Measurements from ENCODE around the gene AFAP1.

Gene AFAP1

DNA sequence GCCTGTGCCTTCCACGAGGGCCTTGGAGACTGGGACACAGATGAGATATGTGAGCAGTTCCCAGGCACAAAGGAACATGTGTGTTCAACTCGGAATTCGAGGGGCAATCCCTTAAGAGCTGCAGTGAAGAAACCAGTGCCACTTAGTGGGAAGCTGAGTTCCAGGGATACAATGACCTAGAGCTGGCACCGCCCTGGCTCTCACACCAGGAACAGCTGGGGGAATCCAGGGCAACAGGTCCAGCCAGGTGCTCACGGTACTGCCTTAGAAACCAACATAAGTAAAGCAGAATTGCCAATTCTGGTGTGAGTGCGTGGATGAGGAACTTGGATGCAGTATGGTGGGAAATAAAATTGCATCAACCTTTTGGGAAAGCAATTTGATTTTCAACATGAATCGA lies 122.9 kb downstream of the AFAP1 start:
- H3K9me3 ChIP-seq (ENCODE audit: insufficient read depth, low read length), result no peaks in the 10 kb centered on the region
- no peaks in the 10 kb centered on the region for H3K27me3 ChIP-seq (ENCODE audit: insufficient read depth, insufficient read length)
- TF ChIP-seq YY1 (IDR thresholded peaks at IDR 0.05; ENCODE audit: insufficient read depth, insufficient read length) (no peak), SUZ12 (IDR thresholded peaks at IDR 0.05; ENCODE audit: extremely low read depth, insufficient read depth, insufficient read length) (no peak), ZNF274 (IDR thresholded peaks at IDR 0.05; ENCODE audit: low read depth, low read length) (no peak)
- peaks cover 75% of the 10 kb centered on the region for H3K36me3 ChIP-seq (ENCODE audit: insufficient read depth, insufficient read length, low read length)
- peaks cover 6% of the 10 kb centered on the region for H3K4me1 ChIP-seq (ENCODE audit: insufficient read depth, insufficient read length)
- no peak overlapping the region for H3K4me3 ChIP-seq (ENCODE audit: insufficient read length, low read depth)
- DNase-seq (ENCODE audit: low read depth, low spot score), result no peak
- H3K9ac ChIP-seq (ENCODE audit: insufficient read length, low read depth), result no peak overlapping the region

DNA sequence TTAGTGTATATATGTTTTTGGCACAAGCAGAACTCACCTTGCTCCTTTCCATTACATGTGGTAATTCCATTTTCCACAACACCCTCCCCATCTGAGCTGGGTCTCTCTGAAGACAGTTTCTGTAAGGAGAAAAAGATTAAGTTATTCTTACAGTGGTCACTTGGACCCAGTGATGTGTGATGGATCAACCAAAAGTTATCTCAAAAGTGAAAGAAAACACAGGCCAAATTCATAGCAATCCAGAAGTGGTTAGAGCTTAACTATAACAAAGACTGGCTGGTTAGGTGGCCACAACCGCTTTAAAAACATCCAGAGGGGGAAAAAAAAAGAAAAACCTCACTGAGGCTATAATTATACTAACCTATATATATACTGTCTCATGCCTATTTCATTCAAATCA lies 123.7 kb downstream of the AFAP1 start:
- no peaks in the 10 kb centered on the region for H3K27me3 ChIP-seq (ENCODE audit: insufficient read depth, insufficient read length)
- H3K4me3 ChIP-seq (ENCODE audit: insufficient read length, low read depth), result no peak overlapping the region
- no peak for DNase-seq (ENCODE audit: low read depth, low spot score)
- peaks cover 6% of the 10 kb centered on the region for H3K4me1 ChIP-seq (ENCODE audit: insufficient read depth, insufficient read length)
- H3K36me3 ChIP-seq (ENCODE audit: insufficient read depth, insufficient read length, low read length), result peaks cover 81% of the 10 kb centered on the region
- TF ChIP-seq YY1 (IDR thresholded peaks at IDR 0.05; ENCODE audit: insufficient read depth, insufficient read length) (no peak), SUZ12 (IDR thresholded peaks at IDR 0.05; ENCODE audit: extremely low read depth, insufficient read depth, insufficient read length) (no peak)
- H3K9me3 ChIP-seq (ENCODE audit: insufficient read depth, low read length), result no peaks in the 10 kb centered on the region
- no peak overlapping the region for H3K9ac ChIP-seq (ENCODE audit: insufficient read length, low read depth)

DNA sequence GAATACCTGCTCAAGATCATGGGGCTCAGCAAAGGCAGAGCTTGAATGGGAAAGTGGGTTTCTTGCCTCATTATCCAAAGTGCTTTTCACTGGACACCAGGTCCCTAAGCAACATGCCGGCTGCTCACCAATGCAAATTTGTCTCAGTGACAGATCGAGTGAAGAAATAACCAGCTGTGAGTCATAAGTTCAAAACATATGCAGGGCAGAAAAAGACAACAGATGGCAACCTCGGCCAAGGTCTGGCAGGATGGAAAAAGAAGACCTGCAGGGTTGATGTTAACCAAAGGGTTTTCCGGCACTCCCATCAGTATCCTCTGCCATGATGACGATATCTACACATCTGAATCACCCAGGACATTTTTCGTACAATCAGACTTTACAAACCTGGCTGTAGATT lies 124.1 kb downstream of the AFAP1 start:
- TF ChIP-seq ZNF274 (IDR thresholded peaks at IDR 0.05; ENCODE audit: low read depth, low read length) (no peak), YY1 (IDR thresholded peaks at IDR 0.05; ENCODE audit: insufficient read depth, insufficient read length) (no peak), SUZ12 (IDR thresholded peaks at IDR 0.05; ENCODE audit: extremely low read depth, insufficient read depth, insufficient read length) (no peak)
- peaks cover 84% of the 10 kb centered on the region for H3K36me3 ChIP-seq (ENCODE audit: insufficient read depth, insufficient read length, low read length)
- no peaks in the 10 kb centered on the region for H3K9me3 ChIP-seq (ENCODE audit: insufficient read depth, low read length)
- no peak for DNase-seq (ENCODE audit: low read depth, low spot score)
- H3K4me1 ChIP-seq (ENCODE audit: insufficient read depth, insufficient read length), result peaks cover 6% of the 10 kb centered on the region
- H3K27me3 ChIP-seq (ENCODE audit: insufficient read depth, insufficient read length), result no peaks in the 10 kb centered on the region
- no peak overlapping the region for H3K4me3 ChIP-seq (ENCODE audit: insufficient read length, low read depth)
- no peak overlapping the region for H3K9ac ChIP-seq (ENCODE audit: insufficient read length, low read depth)

DNA sequence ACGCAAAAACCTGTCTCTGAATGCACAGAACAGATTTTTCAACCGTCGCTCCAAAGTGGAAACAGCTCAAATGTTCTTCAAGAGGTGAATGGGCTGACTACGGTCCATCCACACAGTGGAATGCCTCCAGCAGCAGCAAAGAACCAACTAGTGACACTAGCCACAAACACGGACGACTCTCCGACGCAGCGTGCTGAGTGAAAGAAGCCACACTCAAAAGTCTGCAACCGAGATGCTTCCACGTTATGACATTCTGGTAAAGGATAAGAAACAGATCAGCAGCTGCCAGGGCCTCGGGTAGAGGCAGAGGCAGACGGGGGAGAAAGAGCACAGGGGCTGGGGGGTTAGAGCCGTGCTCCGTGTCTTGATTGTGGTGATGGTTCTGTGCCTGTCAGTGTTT lies 125.2 kb downstream of the AFAP1 start:
- Histone ChIP-seq H3K36me3 (ENCODE audit: insufficient read depth, insufficient read length, low read length) (peaks cover 86% of the 10 kb centered on the region), H3K27me3 (ENCODE audit: insufficient read depth, insufficient read length) (no peaks in the 10 kb centered on the region), H3K9me3 (ENCODE audit: insufficient read depth, low read length) (no peaks in the 10 kb centered on the region), H3K4me3 (ENCODE audit: insufficient read length, low read depth) (no peak overlapping the region), H3K9ac (ENCODE audit: insufficient read length, low read depth) (no peak overlapping the region), H3K4me1 (ENCODE audit: insufficient read depth, insufficient read length) (peaks cover 2% of the 10 kb centered on the region)
- TF ChIP-seq YY1 (IDR thresholded peaks at IDR 0.05; ENCODE audit: insufficient read depth, insufficient read length), result no peak
- no peak for TF ChIP-seq SUZ12 (IDR thresholded peaks at IDR 0.05; ENCODE audit: extremely low read depth, insufficient read depth, insufficient read length)
- no peak for DNase-seq (ENCODE audit: low read depth, low spot score)

DNA sequence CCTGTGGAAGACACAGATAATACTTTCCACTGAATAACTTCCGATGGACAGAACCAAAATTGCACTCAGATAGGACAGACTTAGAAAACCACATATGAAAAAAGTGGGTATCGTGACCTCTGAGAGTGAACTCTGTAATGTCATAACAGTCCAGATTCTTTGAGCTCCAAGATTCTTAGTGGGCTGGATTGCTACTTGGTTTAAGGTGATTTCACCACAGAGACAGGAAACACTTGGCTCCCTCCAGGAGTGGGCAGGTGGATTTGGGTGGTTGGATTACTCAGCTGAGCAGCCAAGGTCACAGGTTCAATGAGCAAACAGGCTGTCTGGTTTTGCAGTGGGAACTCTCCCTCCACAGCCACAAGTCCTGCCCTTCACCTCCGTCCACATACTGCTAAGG lies 126.0 kb downstream of the AFAP1 start:
- H3K9ac ChIP-seq (ENCODE audit: insufficient read length, low read depth), result no peak overlapping the region
- DNase-seq (ENCODE audit: low read depth, low spot score), result no peak
- no peak for TF ChIP-seq SUZ12 (IDR thresholded peaks at IDR 0.05; ENCODE audit: extremely low read depth, insufficient read depth, insufficient read length)
- no peak for TF ChIP-seq ZNF274 (IDR thresholded peaks at IDR 0.05; ENCODE audit: low read depth, low read length)
- TF ChIP-seq YY1 (IDR thresholded peaks at IDR 0.05; ENCODE audit: insufficient read depth, insufficient read length), result no peak
- peaks cover 2% of the 10 kb centered on the region for H3K4me1 ChIP-seq (ENCODE audit: insufficient read depth, insufficient read length)
- no peaks in the 10 kb centered on the region for H3K27me3 ChIP-seq (ENCODE audit: insufficient read depth, insufficient read length)
- H3K4me3 ChIP-seq (ENCODE audit: insufficient read length, low read depth), result no peak overlapping the region
- H3K36me3 ChIP-seq (ENCODE audit: insufficient read depth, insufficient read length, low read length), result peaks cover 85% of the 10 kb centered on the region
- H3K9me3 ChIP-seq (ENCODE audit: insufficient read depth, low read length), result no peaks in the 10 kb centered on the region

DNA sequence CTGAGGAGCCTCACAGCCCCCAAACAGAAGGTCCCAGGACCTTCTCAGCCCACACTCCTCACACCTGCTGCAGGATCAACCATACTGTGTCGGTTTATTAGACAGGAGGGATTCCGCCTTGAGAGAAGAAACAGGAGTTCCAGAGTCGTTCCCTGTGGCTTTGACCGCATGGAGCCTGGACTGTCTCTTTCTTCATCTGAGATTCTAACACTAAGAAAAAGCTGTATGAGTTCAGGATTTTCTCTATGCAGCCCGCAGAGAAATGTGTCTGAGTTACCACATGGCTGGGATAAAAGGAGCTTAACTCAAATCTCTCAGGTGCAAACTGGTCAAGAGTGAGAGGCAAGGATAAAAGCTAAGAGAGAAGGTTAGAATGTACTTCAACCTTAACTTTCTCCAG lies 126.7 kb downstream of the AFAP1 start:
- H3K4me1 ChIP-seq (ENCODE audit: insufficient read depth, insufficient read length), result peaks cover 2% of the 10 kb centered on the region

DNA sequence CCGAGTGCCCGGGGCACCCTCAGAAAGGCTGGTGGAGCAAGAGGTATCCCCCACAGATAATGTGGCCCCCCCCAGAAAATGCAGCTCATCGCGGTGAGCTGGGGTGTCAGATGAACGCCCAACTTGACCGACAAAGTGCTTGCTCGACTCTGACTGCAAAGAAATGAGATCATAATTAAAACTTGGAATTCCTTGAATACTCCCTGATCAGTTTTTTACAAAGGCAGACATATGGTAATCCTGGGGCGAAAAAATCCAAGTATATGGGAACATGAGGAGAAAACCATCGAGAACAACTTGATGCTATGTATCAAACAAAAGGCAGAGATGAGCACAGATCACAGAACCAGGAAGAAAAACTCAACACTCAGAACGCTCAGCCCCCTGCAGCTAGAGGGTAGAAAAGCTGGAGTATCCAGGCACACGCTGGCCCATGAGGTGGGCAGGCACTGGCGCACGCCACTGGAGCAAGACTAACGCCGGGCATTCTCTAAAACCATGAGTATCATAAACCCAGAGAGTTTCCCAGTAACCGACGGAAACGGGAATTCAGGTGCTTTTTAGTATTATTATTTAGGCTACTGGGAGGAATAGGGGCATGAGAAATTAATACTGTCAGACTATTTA lies 127.3 kb downstream of the AFAP1 start:
- no peak overlapping the region for H3K9ac ChIP-seq (ENCODE audit: insufficient read length, low read depth)

More for the DNA sequence above, 126.7 kb downstream of the AFAP1 start:
- no peaks in the 10 kb centered on the region for H3K27me3 ChIP-seq (ENCODE audit: insufficient read depth, insufficient read length)
- no peak overlapping the region for H3K4me3 ChIP-seq (ENCODE audit: insufficient read length, low read depth)
- no peaks in the 10 kb centered on the region for H3K9me3 ChIP-seq (ENCODE audit: insufficient read depth, low read length)
- no peak overlapping the region for H3K9ac ChIP-seq (ENCODE audit: insufficient read length, low read depth)
- peaks cover 85% of the 10 kb centered on the region for H3K36me3 ChIP-seq (ENCODE audit: insufficient read depth, insufficient read length, low read length)
- DNase-seq (ENCODE audit: low read depth, low spot score), result no peak
- TF ChIP-seq ZNF274 (IDR thresholded peaks at IDR 0.05; ENCODE audit: low read depth, low read length), result no peak
- no peak for TF ChIP-seq YY1 (IDR thresholded peaks at IDR 0.05; ENCODE audit: insufficient read depth, insufficient read length)
- no peak for TF ChIP-seq SUZ12 (IDR thresholded peaks at IDR 0.05; ENCODE audit: extremely low read depth, insufficient read depth, insufficient read length)

More for the DNA sequence above, 127.3 kb downstream of the AFAP1 start:
- no peak for TF ChIP-seq ZNF274 (IDR thresholded peaks at IDR 0.05; ENCODE audit: low read depth, low read length)
- TF ChIP-seq YY1 (IDR thresholded peaks at IDR 0.05; ENCODE audit: insufficient read depth, insufficient read length), result no peak
- TF ChIP-seq SUZ12 (IDR thresholded peaks at IDR 0.05; ENCODE audit: extremely low read depth, insufficient read depth, insufficient read length), result no peak
- Histone ChIP-seq H3K4me3 (ENCODE audit: insufficient read length, low read depth) (no peak overlapping the region), H3K36me3 (ENCODE audit: insufficient read depth, insufficient read length, low read length) (peaks cover 88% of the 10 kb centered on the region), H3K27me3 (ENCODE audit: insufficient read depth, insufficient read length) (no peaks in the 10 kb centered on the region), H3K9me3 (ENCODE audit: insufficient read depth, low read length) (no peaks in the 10 kb centered on the region), H3K4me1 (ENCODE audit: insufficient read depth, insufficient read length) (peaks cover 7% of the 10 kb centered on the region)
- DNase-seq (ENCODE audit: low read depth, low spot score), result no peak
